ENCODE results near the gene CAST.

Gene CAST

GRCh38 chr5:96808868-96809558 is 146.8 kb downstream of the CAST start:
- TF ChIP-seq TAF1 (IDR thresholded peaks at IDR 0.05; ENCODE audit: borderline replicate concordance, insufficient read depth, low read length) (no peak), POLR2AphosphoS5 (IDR thresholded peaks at IDR 0.05; ENCODE audit: low read depth, low read length) (no peak), FOXP2 (optimal IDR thresholded peaks at IDR 0.05; ENCODE audit: borderline replicate concordance, extremely low read depth, extremely low read length, insufficient read depth) (no peak), SIN3A (IDR thresholded peaks at IDR 0.05; ENCODE audit: borderline replicate concordance, insufficient read depth, low read length) (no peak), REST (IDR thresholded peaks at IDR 0.05; ENCODE audit: insufficient read depth in 1 of 2, low read depth in 2 of 2, low read length in 2 of 2) (no peak)

- TF ChIP-seq TAF1 (IDR thresholded peaks at IDR 0.05; ENCODE audit: borderline replicate concordance, insufficient read depth, low read length) (no peak), SIN3A (IDR thresholded peaks at IDR 0.05; ENCODE audit: borderline replicate concordance, insufficient read depth, low read length) (no peak), FOXP2 (optimal IDR thresholded peaks at IDR 0.05; ENCODE audit: borderline replicate concordance, extremely low read depth, extremely low read length, insufficient read depth) (no peak), POLR2AphosphoS5 (IDR thresholded peaks at IDR 0.05; ENCODE audit: low read depth, low read length) (no peak), REST (IDR thresholded peaks at IDR 0.05; ENCODE audit: insufficient read depth in 1 of 2, low read depth in 2 of 2, low read length in 2 of 2) (no peak)
Observed at GRCh38 chr5:96809921-96810320, 147.7 kb downstream of the CAST start.

GRCh38 chr5:96812851-96813250 is 150.7 kb downstream of the CAST start:
- TF ChIP-seq POLR2AphosphoS5 (IDR thresholded peaks at IDR 0.05; ENCODE audit: low read depth, low read length), result no peak
- TF ChIP-seq FOXP2 (optimal IDR thresholded peaks at IDR 0.05; ENCODE audit: borderline replicate concordance, extremely low read depth, extremely low read length, insufficient read depth), result no peak

GRCh38 chr5:96814041-96814440 is 151.9 kb downstream of the CAST start:
- TF ChIP-seq REST (IDR thresholded peaks at IDR 0.05; ENCODE audit: insufficient read depth in 1 of 2, low read depth in 2 of 2, low read length in 2 of 2) (no peak), TAF1 (IDR thresholded peaks at IDR 0.05; ENCODE audit: borderline replicate concordance, insufficient read depth, low read length) (no peak), POLR2AphosphoS5 (IDR thresholded peaks at IDR 0.05; ENCODE audit: low read depth, low read length) (no peak), SIN3A (IDR thresholded peaks at IDR 0.05; ENCODE audit: borderline replicate concordance, insufficient read depth, low read length) (no peak), FOXP2 (optimal IDR thresholded peaks at IDR 0.05; ENCODE audit: borderline replicate concordance, extremely low read depth, extremely low read length, insufficient read depth) (no peak)

GRCh38 chr5:96816411-96816939 is 154.3 kb downstream of the CAST start:
- TF ChIP-seq TAF1 (IDR thresholded peaks at IDR 0.05; ENCODE audit: borderline replicate concordance, insufficient read depth, low read length) (no peak), FOXP2 (optimal IDR thresholded peaks at IDR 0.05; ENCODE audit: borderline replicate concordance, extremely low read depth, extremely low read length, insufficient read depth) (no peak), REST (IDR thresholded peaks at IDR 0.05; ENCODE audit: insufficient read depth in 1 of 2, low read depth in 2 of 2, low read length in 2 of 2) (0 out of 4 replicates have a peak, but pooled peaks of 1 of the 2 experiments have one; percentile 20), SIN3A (IDR thresholded peaks at IDR 0.05; ENCODE audit: borderline replicate concordance, insufficient read depth, low read length) (no peak)

Data from PFSK-1 (cell line).